ENCODE data around the gene DYNC1H1.

Gene DYNC1H1

GRCh38 chr14:101929096-101929495, 35.3 kb upstream of the DYNC1H1 start:
- Histone ChIP-seq H3K4me1 (ENCODE audit: low read depth, poor library complexity, severe bottlenecking) (no peaks in the 10 kb centered on the region), H3K79me2 (ENCODE audit: insufficient read depth, low read depth) (no peaks in the 10 kb centered on the region), H4K20me1 (ENCODE audit: insufficient read depth) (no peaks in the 10 kb centered on the region), H3K4me2 (no peak overlapping the region), H3K27me3 (ENCODE audit: insufficient read depth, low read depth) (no peaks in the 10 kb centered on the region), H2AFZ (ENCODE audit: low read depth) (no peak overlapping the region), H3K36me3 (ENCODE audit: insufficient read depth) (no peaks in the 10 kb centered on the region), H3K9ac (no peak overlapping the region), H3K4me3 (IDR thresholded peaks at IDR 0.05; ENCODE audit: insufficient read depth, low read depth, low read length) (no peak overlapping the region), H3K27ac (no peak overlapping the region)
- no peak for TF ChIP-seq CTCF (conservative IDR thresholded peaks at IDR 0.05; ENCODE audit: low read depth, low read length)

GRCh38 chr14:101929946-101930345, 34.4 kb upstream of the DYNC1H1 start:
- Histone ChIP-seq H4K20me1 (ENCODE audit: insufficient read depth) (no peaks in the 10 kb centered on the region), H2AFZ (ENCODE audit: low read depth) (no peak overlapping the region), H3K4me1 (ENCODE audit: low read depth, poor library complexity, severe bottlenecking) (no peaks in the 10 kb centered on the region), H3K27me3 (ENCODE audit: insufficient read depth, low read depth) (no peaks in the 10 kb centered on the region), H3K9ac (no peak overlapping the region), H3K79me2 (ENCODE audit: insufficient read depth, low read depth) (no peaks in the 10 kb centered on the region), H3K4me3 (IDR thresholded peaks at IDR 0.05; ENCODE audit: insufficient read depth, low read depth, low read length) (no peak overlapping the region), H3K36me3 (ENCODE audit: insufficient read depth) (no peaks in the 10 kb centered on the region), H3K4me2 (no peak overlapping the region), H3K27ac (no peak overlapping the region)
- no peak for TF ChIP-seq CTCF (conservative IDR thresholded peaks at IDR 0.05; ENCODE audit: low read depth, low read length)

GRCh38 chr14:101932673-101933072, 31.7 kb upstream of the DYNC1H1 start:
- H3K4me3 ChIP-seq (IDR thresholded peaks at IDR 0.05; ENCODE audit: insufficient read depth, low read depth, low read length), result no peak overlapping the region
- H2AFZ ChIP-seq (ENCODE audit: low read depth), result no peak overlapping the region
- H3K4me1 ChIP-seq (ENCODE audit: low read depth, poor library complexity, severe bottlenecking), result no peaks in the 10 kb centered on the region
- no peaks in the 10 kb centered on the region for H3K36me3 ChIP-seq (ENCODE audit: insufficient read depth)
- H3K27me3 ChIP-seq (ENCODE audit: insufficient read depth, low read depth), result no peaks in the 10 kb centered on the region
- H3K79me2 ChIP-seq (ENCODE audit: insufficient read depth, low read depth), result no peaks in the 10 kb centered on the region
- no peak for TF ChIP-seq CTCF (conservative IDR thresholded peaks at IDR 0.05; ENCODE audit: low read depth, low read length)
- no peak overlapping the region for H3K4me2 ChIP-seq
- H3K9ac ChIP-seq, result no peak overlapping the region
- H3K27ac ChIP-seq, result no peak overlapping the region
- no peaks in the 10 kb centered on the region for H4K20me1 ChIP-seq (ENCODE audit: insufficient read depth)

- no peaks in the 10 kb centered on the region for H4K20me1 ChIP-seq (ENCODE audit: insufficient read depth)
- no peak overlapping the region for H2AFZ ChIP-seq (ENCODE audit: low read depth)
- no peaks in the 10 kb centered on the region for H3K36me3 ChIP-seq (ENCODE audit: insufficient read depth)
- TF ChIP-seq CTCF (conservative IDR thresholded peaks at IDR 0.05; ENCODE audit: low read depth, low read length), result no peak
- no peaks in the 10 kb centered on the region for H3K4me1 ChIP-seq (ENCODE audit: low read depth, poor library complexity, severe bottlenecking)
- H3K4me2 ChIP-seq, result no peak overlapping the region
- no peaks in the 10 kb centered on the region for H3K27me3 ChIP-seq (ENCODE audit: insufficient read depth, low read depth)
- H3K9ac ChIP-seq, result no peak overlapping the region
- no peak overlapping the region for H3K4me3 ChIP-seq (IDR thresholded peaks at IDR 0.05; ENCODE audit: insufficient read depth, low read depth, low read length)
- no peak overlapping the region for H3K27ac ChIP-seq
- no peaks in the 10 kb centered on the region for H3K79me2 ChIP-seq (ENCODE audit: insufficient read depth, low read depth)
These were observed 31.2 kb upstream of the DYNC1H1 start for GRCh38 chr14:101933209-101933608.

All from KMS-11 (cell line).